Activated gamma-delta T cell (primary cell): ENCODE measurements around the gene ZNF865.

Experiments
- DNase-seq: peaks from one replicate; lab custom pipeline; 2025; lab: John Stamatoyannopoulos, UW

ZNF865 gene

DNA sequence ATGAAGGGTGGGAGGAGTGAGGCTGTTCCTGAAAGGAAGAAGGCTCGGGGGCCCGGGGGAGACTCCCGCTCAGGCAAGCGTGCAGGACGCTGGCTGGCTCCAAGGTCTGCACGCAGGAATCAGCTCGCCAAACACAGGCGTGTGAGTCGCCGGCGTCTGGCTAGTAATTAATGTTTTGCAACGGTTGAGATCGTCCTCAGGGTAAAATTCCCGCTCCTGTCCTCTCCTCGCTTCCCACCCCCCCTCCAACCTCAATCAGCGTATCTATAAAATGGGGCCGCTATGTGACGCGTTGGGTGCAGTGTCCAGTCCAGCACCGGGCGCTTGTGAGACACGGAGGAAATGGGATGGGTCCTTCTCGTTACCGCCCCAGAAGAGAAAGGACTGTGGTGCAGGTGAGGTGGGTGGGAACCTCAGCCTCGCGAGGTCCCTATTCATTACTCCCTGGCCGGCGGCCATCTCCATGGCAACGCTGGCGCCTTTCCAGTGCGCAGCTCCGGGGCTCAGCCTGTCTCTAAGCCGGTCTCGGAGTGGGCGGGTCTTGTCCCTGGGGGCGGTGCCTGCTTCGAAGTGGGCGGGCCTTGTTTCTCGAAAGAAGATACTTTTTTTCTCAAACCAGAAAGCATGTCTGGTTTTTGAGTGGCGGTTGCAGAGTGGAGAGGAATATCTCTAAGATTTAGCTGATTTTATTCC is 18.3 kb upstream of the ZNF865 start:
- DNase-seq, result peak; percentile 81

- DNase-seq, result no peak
These were observed 16.7 kb upstream of the ZNF865 start for GRCh38 chr19:55588738-55589137.

DNA sequence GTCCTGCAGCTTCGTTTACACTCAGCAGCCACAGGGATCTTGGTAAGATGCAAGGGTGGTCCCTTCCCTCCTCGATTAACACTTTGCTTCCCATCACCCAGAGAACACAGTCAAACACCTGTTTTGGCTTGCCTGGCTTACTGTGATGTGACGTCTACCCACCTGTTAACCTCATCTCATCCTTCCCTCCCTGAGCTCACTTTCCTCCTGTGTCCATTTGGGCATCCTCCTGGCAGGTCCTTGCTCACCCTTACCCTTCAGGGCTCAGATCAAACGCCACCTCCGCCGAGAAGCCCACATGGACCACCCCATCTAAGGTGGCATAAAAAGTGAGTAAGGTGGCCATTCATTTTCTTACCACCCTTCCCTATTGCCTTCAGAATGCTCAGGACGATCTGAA is 15.3 kb upstream of the ZNF865 start:
- no peak for DNase-seq

DNA sequence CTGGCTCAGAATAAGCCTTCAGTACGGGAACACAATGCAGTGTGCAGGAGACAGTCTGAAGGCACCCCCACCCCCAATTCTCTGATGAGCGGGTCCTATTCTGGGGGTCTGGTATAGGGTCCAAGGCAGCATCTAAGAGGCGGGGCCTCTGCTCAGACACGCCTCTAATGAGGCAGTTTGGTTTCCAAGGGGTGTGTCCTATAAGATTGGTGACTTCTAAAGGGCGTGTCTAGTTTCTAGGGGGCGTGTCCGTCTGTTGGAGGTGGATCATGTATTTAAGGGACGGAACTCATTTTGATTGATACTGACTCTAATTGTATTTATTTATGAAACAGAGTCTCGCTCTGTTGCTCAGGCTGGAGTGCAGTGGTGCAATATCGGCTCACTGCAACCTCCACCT is 14.8 kb upstream of the ZNF865 start:
- DNase-seq, result no peak

DNA sequence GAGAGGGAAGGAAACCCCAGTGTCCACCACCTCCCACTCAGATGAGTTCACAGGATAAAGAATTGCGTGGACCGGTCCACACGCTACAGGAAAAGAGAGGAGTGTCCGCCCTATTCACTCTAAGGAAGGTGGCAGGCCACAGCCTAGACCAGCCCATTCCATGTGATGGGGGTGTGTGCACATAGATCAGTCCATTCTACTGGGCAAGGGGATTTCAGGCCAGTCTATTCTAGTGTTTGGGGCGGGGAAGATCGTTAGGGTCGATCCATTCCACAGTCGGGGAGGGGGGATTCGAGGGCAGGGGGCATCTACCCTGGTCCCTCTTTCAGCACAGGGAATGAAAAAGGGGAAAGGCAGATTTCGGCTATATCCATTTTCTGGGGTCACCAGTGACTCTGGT is 13.9 kb upstream of the ZNF865 start:
- no peak for DNase-seq

DNA sequence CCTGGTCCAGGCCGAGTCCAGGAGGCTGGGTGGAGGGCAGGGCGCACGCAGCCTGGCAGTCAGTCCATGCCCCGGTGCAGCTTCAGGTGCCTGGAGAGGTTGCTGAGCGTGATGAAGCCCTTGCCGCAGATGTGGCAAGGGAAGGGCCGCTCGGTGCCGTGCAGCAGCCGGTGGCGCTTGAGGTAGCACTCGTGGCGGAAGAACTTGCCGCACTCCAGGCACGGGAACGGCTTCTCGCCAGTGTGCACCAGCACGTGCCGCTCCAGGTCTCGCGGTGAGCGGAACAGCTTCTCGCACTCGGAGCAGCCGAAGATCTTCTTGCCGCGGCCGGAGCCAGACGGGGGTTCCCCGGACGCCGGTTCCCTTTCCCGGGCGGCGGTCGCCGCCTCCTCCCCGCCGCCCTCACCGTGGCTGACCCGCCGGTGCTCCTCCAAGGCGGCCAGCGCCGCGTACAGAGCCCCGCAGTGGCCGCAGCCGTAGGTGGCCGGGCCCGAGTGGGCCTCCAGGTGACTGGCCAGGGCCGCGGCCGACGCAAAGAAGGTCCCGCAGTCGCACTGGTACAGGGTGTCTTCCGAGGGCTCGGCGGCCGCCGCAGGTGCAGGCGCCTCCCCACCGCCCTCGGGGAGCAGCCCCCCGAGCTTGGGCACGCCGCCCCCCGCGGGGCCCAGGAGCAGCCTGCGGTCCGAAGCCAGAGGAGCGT is 12.9 kb upstream of the ZNF865 start:
- no peak for DNase-seq

DNA sequence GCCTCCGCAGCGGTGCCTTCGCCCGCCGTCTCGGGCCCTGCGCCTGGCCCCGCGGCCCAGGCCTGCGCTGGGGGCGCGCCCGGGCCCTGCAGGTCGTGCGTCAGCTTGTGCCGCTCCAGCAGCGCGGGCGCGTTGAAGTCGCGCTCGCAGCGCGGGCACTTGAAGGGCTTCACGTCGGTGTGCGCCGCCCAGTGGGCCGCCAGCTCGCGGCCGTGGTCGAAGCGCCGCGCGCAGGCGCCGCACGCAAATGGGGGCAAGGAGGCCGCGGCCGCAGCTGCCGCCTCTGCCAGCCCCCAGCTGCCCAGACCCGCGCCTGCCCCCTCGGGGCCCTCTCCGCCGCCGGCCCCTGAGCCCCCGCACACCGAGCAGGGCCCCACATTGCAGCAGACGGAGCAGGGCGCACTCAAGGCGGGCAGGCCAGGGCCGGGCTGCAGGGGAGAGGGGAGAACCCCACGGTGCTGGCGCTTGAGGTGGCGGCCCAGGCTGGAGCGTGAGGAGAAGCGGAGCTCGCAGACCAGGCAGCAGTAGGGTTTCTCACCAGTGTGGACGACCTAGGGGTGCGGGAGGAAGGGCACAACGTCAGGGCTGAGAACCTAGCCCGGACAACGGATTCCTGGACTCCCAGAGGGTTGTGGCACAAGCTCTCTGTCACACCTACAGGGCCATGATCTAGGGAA is 12.2 kb upstream of the ZNF865 start:
- no peak for DNase-seq

DNA sequence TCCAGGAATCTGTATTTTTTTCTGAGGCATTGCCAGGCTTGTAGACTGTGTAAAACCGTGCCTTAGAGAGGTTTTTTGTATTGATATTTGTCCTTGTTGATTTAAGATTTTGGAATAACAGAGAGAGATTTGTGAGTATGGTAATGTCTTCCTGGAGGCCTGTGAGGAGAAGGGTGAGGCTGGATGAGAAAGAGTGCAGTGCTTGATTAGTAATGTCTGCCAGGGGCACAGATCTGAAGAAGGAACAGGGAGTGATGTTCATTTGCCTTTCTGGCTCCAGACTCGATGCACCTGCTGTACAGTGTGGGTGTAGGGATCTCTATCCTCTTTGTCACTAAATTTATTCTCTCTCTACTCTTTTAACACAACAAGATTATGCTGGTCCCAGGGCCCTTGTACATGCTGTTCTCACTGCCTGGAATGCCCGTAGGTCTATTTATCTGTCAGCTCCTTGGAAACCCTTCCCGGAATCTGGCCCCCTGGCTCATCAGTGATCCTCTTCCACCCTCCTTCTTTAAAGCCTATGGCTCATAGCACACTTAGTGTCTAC is 10.4 kb upstream of the ZNF865 start:
- no peak for DNase-seq

DNA sequence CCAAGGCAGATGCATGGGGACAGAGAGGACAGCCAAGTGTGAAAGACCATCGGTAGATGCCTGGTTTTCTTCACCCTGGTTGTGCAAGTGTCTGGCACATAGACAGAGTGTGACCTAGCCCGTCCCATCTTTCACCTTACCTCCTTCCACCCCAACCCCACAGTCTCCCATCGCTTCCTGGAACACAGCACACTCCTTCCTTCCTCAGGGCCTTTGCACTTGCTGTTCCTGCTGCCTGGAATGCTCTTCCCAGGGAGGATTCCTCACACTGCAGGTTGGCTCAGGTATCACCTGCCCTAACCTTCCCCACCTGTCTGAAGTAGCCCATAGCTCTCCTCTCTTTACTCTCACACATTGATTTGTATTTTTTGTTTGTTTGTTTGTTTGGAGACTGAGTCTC is 9.1 kb upstream of the ZNF865 start:
- no peak for DNase-seq

GRCh38 chr19:55597501-55597921 is 7.9 kb upstream of the ZNF865 start:
- DNase-seq, result no peak

DNA sequence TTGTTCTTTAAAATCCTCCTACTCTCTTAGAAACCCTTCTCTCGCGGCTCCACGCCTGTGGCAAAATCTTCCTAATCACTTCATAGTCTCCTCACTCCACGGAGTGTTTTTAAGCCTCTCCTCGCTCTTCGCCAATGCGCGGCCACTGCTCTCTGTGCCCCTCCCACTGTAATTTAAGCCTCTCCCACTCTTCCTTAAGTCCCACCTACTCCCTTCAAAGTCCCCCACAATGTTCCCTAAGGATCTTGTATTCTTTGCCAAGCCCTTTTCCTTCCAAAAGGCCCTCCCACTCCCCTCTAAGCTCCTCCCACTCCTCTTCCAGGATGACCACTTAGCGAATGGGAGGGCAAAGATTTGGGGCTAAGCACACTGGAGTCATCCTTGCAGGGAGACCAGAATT is 7.4 kb upstream of the ZNF865 start:
- no peak for DNase-seq

DNA sequence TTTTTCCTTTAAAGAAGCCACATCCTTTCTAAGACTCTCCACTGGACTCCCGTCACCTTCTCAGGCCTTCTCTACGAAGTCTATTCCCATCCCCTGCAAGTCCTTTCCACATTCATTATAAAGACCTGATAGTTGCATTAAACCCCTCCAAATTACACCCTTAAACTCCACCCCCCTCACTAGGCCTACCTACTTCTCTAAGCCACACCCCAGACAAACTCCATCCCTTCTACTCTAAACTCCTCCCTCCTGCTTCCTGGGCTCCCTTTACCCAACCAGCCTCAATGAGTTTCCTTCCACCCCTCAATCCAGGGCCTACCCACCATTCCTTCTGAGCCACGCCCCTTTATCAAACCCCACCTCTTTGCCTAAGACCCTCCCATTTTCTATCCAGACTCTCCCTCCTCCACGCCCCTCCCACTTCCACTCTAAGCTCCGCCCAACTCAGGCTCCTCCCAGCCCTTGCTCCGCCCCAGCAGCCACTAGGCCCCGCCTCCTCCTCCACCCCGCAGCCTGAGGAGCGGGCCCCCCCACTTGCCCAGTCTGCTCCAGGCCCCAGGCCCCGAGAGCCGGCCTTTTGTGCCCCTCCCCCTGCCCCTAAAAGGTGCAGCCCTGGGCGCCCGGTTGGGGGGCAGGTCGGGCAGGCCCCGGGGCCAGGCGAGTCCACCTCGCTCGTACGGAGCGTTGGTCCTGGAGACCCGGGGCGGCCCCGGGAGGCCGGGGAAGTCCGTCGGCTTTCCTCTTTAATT is 6.6 kb upstream of the ZNF865 start:
- peak; percentile 74 for DNase-seq

- DNase-seq, result peak; percentile 74
These were observed 6.0 kb upstream of the ZNF865 start, which contains the start of gene FIZ1 for GRCh38 chr19:55599468-55599841. Gene FIZ1, minus strand, starts transcription at chr19:55599517. Its CDS starts 1,652 bp downstream, at chr19:55597865.

GRCh38 chr19:55599842-55600661 is 5.4 kb upstream of the ZNF865 start, which contains the start of gene ZNF524:
Gene ZNF524, plus strand, starts transcription at chr19:55600288. Its CDS starts 1,825 bp downstream, at chr19:55602113.
- DNase-seq, result peak; percentile 77

- DNase-seq, result no peak
These were observed 4.8 kb upstream of the ZNF865 start for GRCh38 chr19:55600662-55601028.

GRCh38 chr19:55601084-55601483 is 4.4 kb upstream of the ZNF865 start:
- no peak for DNase-seq

DNA sequence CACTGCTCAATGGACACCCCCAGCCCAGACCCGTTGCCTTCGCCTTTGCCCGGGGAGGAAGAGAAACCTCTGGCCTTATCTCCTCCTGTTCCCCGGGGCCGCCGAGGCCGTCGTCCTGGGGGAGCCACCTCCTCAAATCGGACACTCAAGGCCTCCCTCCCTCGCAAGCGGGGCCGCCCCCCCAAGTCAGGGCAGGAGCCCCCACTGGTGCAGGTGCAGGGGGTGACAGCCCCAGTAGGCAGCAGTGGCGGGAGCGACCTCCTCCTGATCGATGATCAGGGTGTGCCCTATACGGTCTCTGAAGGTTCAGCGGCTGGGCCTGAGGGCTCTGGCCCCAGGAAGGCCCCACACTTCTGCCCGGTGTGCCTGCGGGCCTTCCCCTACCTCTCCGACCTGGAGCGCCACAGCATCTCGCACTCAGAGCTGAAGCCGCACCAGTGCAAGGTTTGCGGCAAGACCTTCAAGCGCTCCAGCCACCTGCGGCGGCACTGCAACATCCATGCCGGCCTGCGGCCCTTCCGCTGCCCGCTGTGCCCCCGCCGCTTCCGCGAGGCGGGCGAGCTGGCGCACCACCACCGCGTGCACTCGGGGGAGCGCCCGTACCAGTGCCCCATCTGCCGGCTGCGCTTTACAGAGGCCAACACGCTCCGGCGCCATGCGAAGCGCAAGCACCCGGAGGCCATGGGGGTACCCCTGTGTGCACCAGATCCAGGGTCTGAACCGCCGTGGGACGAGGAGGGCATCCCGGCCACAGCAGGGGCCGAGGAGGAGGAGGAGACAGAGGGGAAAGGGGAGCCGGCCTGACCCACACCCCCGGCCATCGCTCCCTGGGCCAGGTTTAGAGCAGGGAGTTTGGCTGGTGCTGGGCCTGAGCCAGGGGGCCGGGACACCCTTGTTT is 3.1 kb upstream of the ZNF865 start:
- DNase-seq, result no peak

DNA sequence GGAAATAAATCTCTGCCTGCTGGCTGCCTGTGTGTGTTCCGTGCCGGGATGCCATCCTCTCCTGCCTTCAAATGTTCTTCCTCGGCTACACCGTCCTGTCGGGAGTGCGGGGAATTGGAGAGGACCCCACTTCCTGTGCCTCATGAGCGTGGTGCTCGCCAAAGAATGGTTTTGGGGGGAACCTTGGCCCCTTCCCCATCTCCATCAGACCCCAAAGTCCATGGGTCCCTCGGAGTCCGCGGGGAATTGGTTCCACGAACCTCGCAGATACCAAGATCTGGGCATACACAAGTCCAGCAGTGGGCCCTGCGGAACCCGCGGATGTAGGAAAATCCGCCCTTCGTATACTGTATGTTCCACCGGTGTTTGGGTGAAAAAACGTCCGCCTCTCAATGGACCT is 2.3 kb upstream of the ZNF865 start:
- no peak for DNase-seq

DNA sequence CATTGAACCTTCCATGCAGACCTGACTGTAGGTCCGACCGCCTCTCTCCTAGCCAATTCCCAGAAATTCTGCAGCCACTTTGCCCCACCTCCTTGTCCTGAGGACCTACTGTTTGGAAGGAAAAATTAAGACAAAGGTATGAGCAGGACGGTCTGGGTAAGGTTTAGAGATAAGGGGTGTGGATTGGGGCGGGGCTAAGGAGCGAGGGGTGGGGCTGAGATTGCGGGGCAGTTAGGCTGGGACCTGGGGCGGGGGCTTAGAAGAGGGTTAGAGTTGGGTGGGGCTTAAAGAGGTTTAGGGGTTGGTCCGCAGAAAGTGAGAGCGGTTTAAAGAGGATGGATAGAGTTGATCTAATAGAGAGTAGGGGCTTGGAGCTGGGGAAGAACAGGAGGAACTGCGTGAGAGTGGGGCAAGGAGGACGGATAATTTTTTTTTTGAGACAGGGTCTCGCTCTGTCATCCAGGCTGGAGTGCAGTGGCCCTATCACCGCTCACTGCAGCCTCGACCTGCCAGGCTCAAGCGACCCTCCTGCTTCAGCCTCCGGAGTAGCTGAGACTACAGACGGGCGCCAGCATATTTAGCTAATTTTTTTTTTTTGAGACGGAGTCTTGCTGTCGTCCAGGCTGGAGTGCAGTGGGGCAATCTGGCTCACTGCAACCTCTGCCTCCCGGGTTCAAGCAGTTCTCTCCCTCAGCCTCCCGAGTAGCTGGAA is 1.7 kb upstream of the ZNF865 start:
- DNase-seq, result no peak
